ENCODE results near the gene BCR.

The BCR gene

DNA sequence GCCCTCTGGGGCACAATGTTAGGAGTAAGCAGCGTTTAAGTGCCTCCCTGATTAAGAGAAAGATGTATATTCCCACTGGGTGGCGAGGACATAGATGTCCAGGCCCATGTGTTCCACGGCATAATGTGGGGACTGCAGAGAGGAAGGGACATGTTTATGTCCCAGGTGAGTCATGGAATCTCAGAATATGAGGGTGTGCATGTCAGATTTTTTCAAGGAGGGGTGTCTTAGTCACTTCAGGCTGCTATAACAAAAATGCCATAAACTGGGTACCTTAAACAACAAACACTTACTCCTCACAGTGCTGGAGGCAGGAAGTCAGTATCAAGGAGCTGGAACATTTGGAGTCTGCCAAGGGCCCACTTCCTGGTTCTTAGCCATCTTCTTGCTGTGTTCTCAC lies 55.1 kb downstream of the BCR start:
- TF ChIP-seq, protein P1, sequence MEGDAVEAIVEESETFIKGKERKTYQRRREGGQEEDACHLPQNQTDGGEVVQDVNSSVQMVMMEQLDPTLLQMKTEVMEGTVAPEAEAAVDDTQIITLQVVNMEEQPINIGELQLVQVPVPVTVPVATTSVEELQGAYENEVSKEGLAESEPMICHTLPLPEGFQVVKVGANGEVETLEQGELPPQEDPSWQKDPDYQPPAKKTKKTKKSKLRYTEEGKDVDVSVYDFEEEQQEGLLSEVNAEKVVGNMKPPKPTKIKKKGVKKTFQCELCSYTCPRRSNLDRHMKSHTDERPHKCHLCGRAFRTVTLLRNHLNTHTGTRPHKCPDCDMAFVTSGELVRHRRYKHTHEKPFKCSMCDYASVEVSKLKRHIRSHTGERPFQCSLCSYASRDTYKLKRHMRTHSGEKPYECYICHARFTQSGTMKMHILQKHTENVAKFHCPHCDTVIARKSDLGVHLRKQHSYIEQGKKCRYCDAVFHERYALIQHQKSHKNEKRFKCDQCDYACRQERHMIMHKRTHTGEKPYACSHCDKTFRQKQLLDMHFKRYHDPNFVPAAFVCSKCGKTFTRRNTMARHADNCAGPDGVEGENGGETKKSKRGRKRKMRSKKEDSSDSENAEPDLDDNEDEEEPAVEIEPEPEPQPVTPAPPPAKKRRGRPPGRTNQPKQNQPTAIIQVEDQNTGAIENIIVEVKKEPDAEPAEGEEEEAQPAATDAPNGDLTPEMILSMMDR (IDR thresholded peaks at IDR 0.05; ENCODE audit: low read depth, low read length, missing control alignments) = no peak
- DNase-seq (ENCODE audit: low read depth) = no peak
- no peak overlapping the region for H3K4me3 ChIP-seq (ENCODE audit: low read depth, low read length)
- in situ Hi-C loops (cut with HindIII; ENCODE audit: low sequenced_read_pairs) = loop anchor here (25.0 kb wide), 1 partner anchor 1298 kb away; no protein-coding TSS in a partner anchor

DNA sequence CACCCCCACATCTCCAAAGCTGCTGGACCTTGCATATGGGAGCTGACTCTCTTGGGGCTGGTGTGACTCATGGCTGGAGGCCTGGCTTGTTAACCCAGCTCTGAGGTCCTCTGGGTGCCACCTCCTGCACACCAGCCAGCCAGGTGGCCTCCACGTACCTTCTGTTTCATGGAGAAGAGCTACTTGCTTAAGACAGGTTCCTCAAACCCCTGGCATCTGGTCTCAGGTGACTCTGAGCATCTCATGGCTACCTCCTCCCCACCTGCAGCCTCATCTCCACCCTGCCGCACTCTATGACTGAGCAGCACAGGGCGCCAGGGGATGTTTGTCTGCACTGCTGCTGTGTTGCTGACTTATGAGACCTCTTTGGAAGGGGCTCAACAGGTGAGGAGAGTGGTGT lies 55.7 kb downstream of the BCR start:
- in situ Hi-C loops (cut with HindIII; ENCODE audit: low sequenced_read_pairs) = loop anchor here (25.0 kb wide), 1 partner anchor 1299 kb away; no protein-coding TSS in a partner anchor
- DNase-seq (ENCODE audit: low read depth) = no peak
- H3K4me3 ChIP-seq (ENCODE audit: low read depth, low read length) = no peak overlapping the region
- TF ChIP-seq, protein P1 (IDR thresholded peaks at IDR 0.05; ENCODE audit: low read depth, low read length, missing control alignments) = no peak

DNA sequence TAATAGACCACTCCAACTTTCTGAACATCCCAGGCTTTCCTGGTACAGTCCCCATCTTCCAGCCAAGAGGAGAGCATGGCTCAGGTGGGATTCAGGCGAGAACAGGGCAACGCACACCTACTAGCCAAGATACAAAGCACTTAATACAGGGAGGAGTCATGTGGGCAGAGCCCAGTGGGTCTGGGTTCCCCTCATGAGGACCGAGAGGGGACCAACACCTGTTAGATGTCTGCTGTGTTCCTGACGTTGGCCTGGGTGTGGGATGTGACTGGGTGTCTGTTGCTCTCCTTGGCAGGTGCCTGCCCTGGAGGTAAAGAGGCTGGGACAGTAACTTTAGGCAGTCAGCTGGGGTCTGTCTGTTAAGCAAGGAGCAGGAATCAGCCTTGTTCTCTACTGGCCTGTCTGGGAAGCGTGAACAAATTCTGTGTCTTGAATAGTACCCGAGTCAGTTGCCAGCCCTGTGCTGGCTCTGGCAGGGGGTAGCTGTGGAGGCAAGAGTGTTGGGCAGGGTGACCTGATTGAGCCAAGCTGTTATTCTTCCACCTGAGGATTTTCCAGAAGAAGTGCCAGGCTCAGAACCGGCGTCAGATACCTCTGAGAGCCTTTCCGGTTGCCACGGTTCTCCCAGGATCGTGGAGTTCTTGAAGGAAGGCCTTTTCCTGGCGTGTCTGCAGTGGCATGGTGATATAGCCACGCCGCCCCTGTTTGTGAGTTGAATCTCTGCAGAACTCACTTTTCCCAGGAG lies 56.3 kb downstream of the BCR start:
- in situ Hi-C loops (cut with HindIII; ENCODE audit: low sequenced_read_pairs) = loop anchor here (25.0 kb wide), 1 partner anchor 1299 kb away; no protein-coding TSS in a partner anchor
- no peak overlapping the region for H3K4me3 ChIP-seq (ENCODE audit: low read depth, low read length)
- DNase-seq (ENCODE audit: low read depth) = no peak
- TF ChIP-seq, protein P1 (IDR thresholded peaks at IDR 0.05; ENCODE audit: low read depth, low read length, missing control alignments) = no peak

DNA sequence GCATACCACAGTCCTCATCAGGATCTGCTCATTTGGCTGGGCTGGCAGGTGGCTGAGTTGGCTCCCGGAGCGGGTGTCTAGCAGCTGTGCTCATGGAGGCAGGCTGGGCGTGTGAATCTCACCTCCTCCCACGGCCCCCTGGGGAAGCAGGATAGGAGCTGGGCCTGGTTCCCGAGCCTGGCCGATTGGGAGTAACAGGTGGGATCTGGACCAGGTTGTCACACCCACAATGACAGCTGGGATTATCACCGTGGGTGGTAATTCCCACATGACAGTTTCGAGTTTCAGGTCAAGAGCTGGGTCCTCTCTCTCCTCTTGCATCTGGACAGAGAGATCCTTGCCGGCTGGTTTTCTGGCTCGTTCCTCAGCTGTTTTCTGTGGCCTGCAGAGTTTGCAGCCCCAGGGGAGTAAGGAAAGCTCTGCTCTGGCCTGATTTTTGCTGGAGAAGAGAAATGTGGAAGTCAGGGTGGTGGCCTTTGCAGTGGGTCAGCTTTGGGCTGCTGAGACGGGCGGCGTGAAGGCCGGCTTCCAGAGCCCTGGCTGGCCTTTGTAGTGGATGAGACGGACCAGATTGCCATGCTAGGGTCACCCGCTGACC lies 57.0 kb downstream of the BCR start:
- in situ Hi-C loops (cut with HindIII; ENCODE audit: low sequenced_read_pairs) = loop anchor here (25.0 kb wide), 1 partner anchor 1300 kb away; no protein-coding TSS in a partner anchor
- no peak for DNase-seq (ENCODE audit: low read depth)
- H3K4me3 ChIP-seq (ENCODE audit: low read depth, low read length) = no peak overlapping the region

DNA sequence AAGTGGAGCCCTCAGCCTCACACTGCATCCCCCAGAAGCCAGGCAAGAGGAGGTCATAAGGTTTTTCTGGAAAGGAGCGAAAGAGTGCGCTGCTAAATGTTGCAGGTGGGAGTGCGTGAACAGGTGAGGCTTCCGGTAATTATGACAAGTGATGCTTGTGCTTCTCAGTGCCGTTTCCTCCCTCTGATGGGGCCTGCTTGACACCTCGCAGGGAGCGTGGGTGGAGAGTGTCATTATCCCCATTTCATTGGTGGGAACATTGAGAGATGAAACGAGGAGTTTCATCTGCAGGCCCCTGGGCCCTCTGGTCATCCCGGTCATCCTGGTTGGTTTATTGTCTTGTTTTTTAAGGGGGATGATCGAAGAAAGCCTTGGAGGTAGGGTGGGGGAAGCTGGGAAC lies 57.5 kb downstream of the BCR start:
- DNase-seq (ENCODE audit: low read depth) = no peak
- TF ChIP-seq, protein P1 (IDR thresholded peaks at IDR 0.05; ENCODE audit: low read depth, low read length, missing control alignments) = no peak
- no peak overlapping the region for H3K4me3 ChIP-seq (ENCODE audit: low read depth, low read length)
- in situ Hi-C loops (cut with HindIII; ENCODE audit: low sequenced_read_pairs) = loop anchor here (25.0 kb wide), 1 partner anchor 1301 kb away; no protein-coding TSS in a partner anchor

More for the DNA sequence above, 57.0 kb downstream of the BCR start:
- TF ChIP-seq, protein P1 (IDR thresholded peaks at IDR 0.05; ENCODE audit: low read depth, low read length, missing control alignments) = no peak

DNA sequence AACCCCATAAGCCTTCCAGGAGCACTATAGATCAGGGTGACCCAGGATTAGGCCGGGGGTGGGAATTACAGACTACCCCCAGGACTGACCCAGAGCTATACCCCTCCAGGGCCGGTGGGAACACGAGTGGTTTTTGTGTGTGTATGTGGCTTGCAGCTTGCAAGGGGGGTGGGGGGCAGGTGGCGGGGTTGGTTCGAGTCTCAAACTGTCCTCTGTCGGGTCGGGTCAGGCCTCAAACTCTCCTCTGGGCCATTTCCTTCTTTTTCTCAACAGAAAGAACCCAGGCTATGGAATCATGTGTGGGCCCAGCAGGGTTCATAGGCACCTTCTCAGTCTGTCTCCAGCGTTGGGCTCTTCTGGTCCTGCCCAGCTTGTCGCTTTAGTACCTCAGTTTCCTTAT lies 58.4 kb downstream of the BCR start:
- H3K4me3 ChIP-seq (ENCODE audit: low read depth, low read length) = no peak overlapping the region
- no peak for DNase-seq (ENCODE audit: low read depth)
- in situ Hi-C loops (cut with HindIII; ENCODE audit: low sequenced_read_pairs) = loop anchor here (25.0 kb wide), 1 partner anchor 1301 kb away; no protein-coding TSS in a partner anchor
- TF ChIP-seq, protein P1 (IDR thresholded peaks at IDR 0.05; ENCODE audit: low read depth, low read length, missing control alignments) = no peak

All from astrocyte of the cerebellum (primary cell).